Hematopoietic multipotent progenitor cell treated with erythropoietin and hydrocortisone succinate and interleukin-3 and kit ligand, for 8 days (in vitro differentiated cells): ENCODE results near the gene GRIA1.

ENCODE experiments used
- DNase-seq: peaks from one replicate; pipeline ENCODE4 v3.0.0-alpha.2; 2015

Gene GRIA1

GRCh38 chr5:153618307-153618706, 127.8 kb downstream of the GRIA1 start:
- no peak for DNase-seq

DNA sequence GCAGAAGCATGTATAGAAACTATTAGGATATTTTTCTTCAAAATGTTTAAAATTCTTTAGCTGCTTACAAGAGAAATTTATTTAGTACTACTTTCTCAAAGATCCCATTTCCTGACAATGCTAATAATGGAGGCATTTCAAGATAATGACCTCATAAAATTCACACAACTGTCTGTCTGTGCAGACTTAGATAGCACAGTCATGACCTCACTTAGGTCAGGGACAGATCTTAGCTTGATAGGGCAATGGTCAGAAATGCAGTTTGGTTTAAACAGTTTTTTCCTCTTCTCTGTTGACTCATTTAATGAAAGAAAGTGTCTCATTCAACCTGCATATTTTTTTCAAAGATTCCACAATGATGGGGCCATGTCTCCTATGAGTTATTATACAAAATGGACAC, 128.4 kb downstream of the GRIA1 start:
- DNase-seq: peak; percentile 25

DNA sequence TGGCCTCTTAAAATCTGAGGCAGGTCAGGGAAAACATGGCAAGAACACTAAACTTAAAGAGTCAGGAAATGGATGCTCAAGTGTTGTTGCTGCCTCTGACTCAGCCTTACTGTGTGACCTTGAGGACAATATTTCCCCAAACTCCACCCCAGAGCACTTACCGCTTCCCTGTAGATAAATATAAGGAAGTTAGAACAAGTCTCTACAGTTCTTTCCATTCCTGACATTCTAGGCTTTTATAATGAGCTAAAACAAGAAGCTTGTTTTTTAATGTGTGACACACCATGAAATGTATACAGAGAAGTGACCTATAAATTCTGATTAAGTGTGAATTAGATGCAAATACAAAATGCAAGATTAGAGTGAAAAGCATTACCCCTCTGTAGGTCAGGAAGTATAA, 129.3 kb downstream of the GRIA1 start:
- no peak for DNase-seq

- no peak for DNase-seq
Observed at GRCh38 chr5:153623124-153623523, 132.7 kb downstream of the GRIA1 start.

DNA sequence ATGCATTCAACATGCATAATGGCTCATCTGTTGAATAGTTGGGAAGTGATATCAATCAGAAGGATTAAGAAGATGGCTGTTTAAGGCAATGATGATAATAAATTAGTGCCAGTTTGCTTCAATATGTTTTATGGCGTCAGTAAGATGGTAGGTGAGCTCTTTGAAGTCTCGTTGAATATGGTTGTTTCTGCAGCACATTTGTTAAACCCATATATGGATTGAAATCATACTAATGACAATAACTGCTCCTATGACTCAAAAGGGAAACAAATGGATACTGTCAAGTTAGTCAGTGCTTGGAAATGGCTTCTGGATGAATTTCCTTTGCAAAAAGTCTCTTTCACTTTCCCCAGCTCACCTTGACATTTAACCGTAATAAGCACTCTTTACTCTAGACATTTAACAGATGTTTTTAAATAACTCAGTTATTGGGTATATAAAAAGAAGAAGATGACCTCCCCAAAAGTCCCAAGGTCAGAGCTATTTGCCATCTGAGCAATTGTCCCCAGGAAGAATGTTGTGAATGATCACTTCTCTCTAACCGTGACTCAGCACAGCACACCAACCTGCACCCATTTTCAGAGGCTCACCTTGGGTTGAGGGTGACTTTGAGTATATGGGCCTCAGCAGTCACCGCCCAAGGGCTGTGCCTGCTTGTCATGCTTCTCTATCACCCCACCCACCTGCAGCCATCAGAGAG, 133.4 kb downstream of the GRIA1 start:
- no peak for DNase-seq

DNA sequence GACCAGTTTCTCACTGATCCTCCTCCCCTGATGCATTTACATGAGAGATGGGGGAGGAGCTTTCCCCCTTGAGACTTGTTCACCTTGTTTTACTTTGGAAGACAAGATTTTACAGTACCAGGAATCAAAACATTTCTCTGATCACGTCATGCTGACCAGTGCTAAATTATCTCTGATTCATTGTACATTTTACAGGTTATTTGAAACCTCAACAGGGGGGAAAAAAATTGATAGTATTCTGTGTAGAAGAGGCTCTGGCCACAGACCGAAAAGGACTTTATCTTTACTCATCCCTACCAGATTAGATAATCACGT, 133.9 kb downstream of the GRIA1 start:
- no peak for DNase-seq

GRCh38 chr5:153625826-153626354, 135.4 kb downstream of the GRIA1 start:
- DNase-seq: no peak

DNA sequence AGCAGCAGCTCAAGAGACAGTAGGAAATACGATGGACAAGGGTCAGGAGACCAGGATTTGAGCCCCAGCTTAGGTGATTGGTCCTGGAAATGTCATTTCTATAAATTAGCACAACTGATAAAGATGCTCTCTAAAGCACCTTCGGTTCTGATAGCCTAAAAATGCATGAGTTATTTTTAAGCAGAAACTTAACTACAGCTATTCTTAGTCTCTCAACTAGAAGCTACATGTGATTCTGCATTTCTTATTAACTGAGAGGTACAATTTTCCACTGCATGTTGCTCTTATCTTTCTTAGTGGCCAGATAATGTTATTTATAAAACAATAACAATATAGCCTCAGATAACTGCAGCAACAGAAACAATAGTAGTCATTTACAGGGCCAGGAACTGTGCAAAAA, 136.4 kb downstream of the GRIA1 start:
- DNase-seq: no peak

GRCh38 chr5:153629027-153629895, 138.8 kb downstream of the GRIA1 start:
- no peak for DNase-seq

GRCh38 chr5:153630546-153630945, 140.1 kb downstream of the GRIA1 start:
- DNase-seq: no peak

DNA sequence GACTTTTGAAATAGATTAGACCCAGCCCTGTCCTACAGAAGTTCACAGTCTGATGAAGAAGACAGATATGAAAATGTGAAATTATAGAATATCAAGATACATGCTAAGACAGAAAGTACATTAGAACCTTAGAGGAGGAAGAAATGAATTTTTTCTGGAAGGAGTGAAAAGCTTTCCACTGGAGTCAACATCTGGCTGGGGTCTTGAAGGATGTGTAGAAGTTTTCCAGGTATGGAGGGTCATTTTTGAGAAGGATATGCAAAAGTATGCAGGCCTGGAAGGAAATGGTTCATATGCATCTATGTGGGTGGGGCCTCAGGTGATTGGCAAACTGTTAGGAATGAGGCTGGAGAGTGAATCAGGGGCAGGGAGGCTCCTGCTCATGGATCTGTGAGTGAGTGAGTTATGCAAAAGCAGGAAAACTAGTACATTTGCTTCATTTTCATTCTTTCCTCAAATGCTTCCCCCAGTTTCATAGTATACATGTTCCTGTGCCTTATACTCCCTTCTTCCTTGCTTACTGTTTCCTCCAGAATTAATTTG, 142.3 kb downstream of the GRIA1 start:
- no peak for DNase-seq

DNA sequence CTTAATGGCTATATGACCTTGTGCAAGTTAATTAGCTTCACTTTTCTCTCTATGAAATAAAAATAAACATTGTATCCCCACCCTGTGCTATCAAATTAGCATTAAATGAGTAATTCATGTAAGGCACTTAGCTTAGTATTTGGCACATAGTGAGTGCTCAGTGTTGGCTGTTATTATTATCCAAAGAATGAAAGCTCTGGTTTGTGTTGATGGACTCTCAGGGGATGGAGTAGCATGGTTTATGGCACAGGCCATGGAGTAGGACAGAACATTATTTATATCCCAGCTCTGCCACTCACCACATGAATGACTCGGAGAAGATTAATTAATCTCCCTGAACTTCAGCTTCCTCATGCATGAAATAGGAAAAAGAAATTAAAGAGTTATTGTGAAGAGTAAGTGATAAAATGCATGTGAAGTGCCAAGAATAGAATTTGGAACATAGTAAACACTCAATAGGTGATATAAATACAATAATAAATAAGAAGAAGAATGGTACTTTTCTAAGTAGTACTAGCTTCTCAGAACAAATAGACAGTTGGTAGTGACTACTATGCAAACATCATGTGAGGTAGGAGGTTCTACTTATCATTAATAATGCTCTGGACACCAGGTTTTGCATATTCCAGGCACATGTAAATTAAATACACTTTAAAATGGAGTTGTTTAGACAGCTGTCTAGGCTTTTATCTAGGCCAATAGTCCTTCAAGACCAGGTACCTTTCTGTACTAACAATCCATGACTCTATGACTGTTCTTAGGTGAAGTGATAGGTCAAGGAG, 146.4 kb downstream of the GRIA1 start:
- no peak for DNase-seq

DNA sequence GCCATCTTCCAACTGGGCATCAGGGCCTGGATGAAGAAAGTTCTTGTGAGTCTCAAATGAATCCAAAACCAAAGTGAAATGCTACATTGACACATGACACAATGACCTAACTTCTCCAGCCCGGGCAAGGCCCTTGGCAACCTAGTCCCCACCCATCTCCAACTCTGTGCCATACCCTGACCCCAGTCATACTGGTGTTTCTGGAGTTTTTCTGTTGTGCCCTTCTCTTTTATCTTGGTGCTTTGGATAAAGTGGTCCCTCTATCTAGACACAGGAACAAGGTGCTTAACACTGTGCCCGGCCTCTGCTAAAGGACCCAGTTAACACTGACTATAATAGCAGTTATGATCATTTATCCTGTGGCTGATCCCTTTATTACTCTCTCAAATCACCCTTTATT, 149.8 kb downstream of the GRIA1 start:
- no peak for DNase-seq

- no peak for DNase-seq
Observed at GRCh38 chr5:153641183-153641688, 150.8 kb downstream of the GRIA1 start.

DNA sequence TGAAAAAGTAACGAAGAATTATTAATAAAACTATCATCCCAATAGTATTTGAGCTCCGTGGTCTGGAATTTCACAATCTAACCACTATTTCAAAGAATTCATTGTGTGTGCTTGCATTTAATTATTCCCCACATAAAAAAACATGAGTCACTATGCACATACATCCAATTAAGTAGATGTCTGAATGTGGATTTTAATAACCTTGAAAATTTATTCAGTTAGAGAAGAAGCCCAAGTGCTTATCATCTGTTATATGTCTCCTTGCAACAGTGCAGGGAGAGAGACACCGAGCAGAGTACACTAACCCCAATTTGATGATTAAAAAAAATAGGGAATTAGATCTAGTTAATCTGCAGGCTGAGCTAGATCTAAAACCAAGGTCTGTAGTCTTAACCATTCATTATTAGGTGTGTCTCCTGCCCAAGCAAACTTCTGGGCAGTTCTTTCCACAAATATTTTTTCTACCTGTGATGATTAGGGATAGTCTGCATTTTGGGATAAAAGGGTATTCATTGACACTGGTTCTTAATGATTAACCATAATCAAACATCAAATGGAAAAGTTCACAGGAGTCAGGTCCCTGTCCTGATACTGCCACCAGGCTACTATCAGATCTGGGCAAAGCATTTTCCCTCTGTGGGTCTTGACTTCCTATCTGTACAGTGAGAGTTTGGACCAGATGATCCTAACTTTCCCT, 164.2 kb downstream of the GRIA1 start:
- DNase-seq: no peak

DNA sequence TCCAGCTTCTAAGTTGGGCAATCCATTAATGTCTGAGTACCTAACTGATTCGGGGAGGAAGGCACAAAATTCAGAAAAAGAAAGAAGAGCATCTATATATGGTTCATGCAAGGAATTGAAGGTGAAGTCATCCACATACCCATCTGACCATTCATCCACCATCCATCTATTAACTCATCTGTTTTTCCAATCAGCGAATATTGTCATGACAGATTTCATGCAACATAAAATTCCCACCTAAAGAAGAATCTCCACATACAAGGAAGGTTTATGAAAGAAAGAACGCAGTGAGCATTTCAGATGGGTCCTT, 164.7 kb downstream of the GRIA1 start:
- no peak for DNase-seq

DNA sequence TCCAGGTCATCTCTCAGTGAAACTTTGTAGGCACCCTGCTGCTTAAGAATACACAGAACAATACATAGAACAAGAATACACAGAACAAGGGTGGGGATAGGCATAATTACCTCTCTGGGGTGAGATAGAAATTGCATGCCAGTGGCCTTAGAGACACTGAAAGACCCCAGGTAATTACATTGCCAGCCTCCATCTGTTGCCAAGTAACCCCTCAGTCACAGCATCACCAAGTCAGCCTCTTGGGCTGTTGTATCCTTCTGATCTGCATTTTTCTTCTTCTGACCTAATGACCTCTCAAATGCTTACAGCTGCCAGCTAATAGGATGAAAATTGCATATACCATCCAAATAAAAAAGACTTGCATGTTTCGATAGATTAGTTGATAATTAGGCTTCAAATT, 167.7 kb downstream of the GRIA1 start:
- DNase-seq: no peak

DNA sequence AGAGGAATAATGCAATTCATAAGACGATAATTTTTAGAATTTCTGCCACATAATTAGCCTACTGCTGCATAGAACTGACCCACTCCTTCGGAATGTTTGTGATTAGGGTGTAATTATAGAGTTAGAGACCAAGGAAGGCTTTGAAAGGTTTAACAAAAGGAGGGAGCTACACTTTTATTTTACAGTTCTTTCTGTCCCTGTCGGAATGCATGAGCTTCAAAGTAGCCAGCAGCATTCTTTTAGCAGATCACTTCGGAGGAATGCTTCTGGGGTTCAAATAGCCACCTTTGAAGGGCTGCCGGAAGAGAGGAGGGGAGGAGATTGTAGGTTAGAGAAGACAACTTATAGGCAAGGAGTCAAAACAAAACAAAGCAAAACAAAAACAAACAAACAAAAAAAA, 168.1 kb downstream of the GRIA1 start:
- DNase-seq: no peak

GRCh38 chr5:153659039-153659736, 168.7 kb downstream of the GRIA1 start:
- no peak for DNase-seq

DNA sequence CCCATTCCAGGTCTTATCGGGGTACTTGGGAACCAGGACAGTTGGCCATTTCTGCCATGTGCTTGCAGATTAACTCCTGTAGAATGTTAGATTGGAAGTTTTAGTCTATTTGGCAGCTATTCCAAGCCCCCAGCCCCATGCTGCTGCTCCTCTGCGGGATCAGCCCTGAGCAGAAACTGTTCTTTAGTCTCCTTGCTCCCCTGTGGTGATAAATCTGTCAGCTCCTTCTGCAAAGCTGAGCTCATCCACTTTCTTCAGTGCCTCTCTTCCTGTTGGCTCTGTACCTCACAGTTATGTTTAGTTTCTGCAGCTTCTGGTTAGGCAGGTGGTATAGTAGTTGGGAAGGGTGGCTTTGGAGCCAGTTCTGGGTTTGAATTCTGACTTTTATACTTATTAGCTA, 170.4 kb downstream of the GRIA1 start:
- no peak for DNase-seq

DNA sequence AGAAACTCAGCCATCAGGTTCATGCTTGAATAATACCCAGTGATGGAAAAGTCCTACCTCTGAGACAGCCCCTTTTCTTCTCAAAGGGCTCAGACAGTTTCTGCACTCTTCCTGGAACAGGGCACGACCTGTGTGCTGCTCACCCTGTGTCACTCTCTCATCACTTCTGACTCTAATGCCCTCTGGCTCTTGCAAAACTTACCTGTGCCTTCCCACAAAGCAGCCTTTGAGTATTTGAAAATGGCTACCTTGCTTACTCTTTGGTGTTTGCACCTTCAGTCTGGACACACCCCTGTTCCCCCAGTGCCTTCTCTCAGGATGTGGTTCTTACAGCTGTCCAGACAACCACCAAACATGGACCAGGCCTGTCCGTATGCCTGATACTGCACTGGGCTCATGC, 171.4 kb downstream of the GRIA1 start:
- DNase-seq: no peak

- no peak for DNase-seq
Observed at GRCh38 chr5:153670101-153670500, 179.6 kb downstream of the GRIA1 start.
